Right lobe of liver (tissue), 4 donors: ENCODE measurements around the gene ANKRD29.

Source experiments
- CTCF ChIP-seq, 4 donors: fragments of 200-600 bp in 3 of 4; fragments of 450-650 bp in 1 of 4; IDR thresholded peaks; one replicate each; pipeline versions ENCODE4 v1.5.1 to v1.8.0; 2016 to 2022; ENCODE audit warnings: antibody characterized with exemption in 4 of 4, mild to moderate bottlenecking in 2 of 4
- POLR2A ChIP-seq: fragments of 450-650 bp; IDR thresholded peaks from one replicate; pipeline ENCODE4 v1.6.1; 2017; ENCODE audit warnings: antibody characterized with exemption, mild to moderate bottlenecking
- donor health status: DM: no; HTN: no; CAD: no.
- donor health status: DM: no; HTN: no; CAD: no.
- donor health status: DM: no; HTN: yes; CAD: no.

- TF ChIP-seq POLR2A (no peak), CTCF (IDR thresholded peaks at IDR 0.05) (no peak)
These were observed 31.0 kb downstream of the ANKRD29 start for GRCh38 chr18:23631746-23632145.
